ENCODE measurements around the gene C3orf20.
"Not testable (repeated sequence)": the region's sequence is repeated elsewhere in the genome, so short reads cannot be mapped to it uniquely, and the experiment has no call there.

C3orf20 gene

GRCh38 chr3:14641346-14641745 is 33.6 kb upstream of the C3orf20 start:
- no peaks in the 10 kb centered on the region for H3K4me1 ChIP-seq (ENCODE audit: insufficient read depth, low read length)
- no peaks in the 10 kb centered on the region for H3K36me3 ChIP-seq (ENCODE audit: insufficient read depth, low read length)
- no peaks in the 10 kb centered on the region for H3K9me3 ChIP-seq (ENCODE audit: control insufficient read depth, insufficient read depth, low read length)
- no peak overlapping the region for H3K9ac ChIP-seq (ENCODE audit: low read depth, low read length)

GRCh38 chr3:14645453-14645852 is 29.5 kb upstream of the C3orf20 start:
- no peaks in the 10 kb centered on the region for H3K4me1 ChIP-seq (ENCODE audit: insufficient read depth, low read length)
- no peaks in the 10 kb centered on the region for H3K9me3 ChIP-seq (ENCODE audit: control insufficient read depth, insufficient read depth, low read length)
- no peaks in the 10 kb centered on the region for H3K36me3 ChIP-seq (ENCODE audit: insufficient read depth, low read length)
- H3K9ac ChIP-seq (ENCODE audit: low read depth, low read length) = no peak overlapping the region

GRCh38 chr3:14646131-14646573 is 28.8 kb upstream of the C3orf20 start:
- no peaks in the 10 kb centered on the region for H3K4me1 ChIP-seq (ENCODE audit: insufficient read depth, low read length)
- H3K36me3 ChIP-seq (ENCODE audit: insufficient read depth, low read length) = no peaks in the 10 kb centered on the region
- no peaks in the 10 kb centered on the region for H3K9me3 ChIP-seq (ENCODE audit: control insufficient read depth, insufficient read depth, low read length)
- H3K9ac ChIP-seq (ENCODE audit: low read depth, low read length) = no peak overlapping the region

- Histone ChIP-seq H3K9ac (ENCODE audit: low read depth, low read length) (no peak overlapping the region), H3K36me3 (ENCODE audit: insufficient read depth, low read length) (no peaks in the 10 kb centered on the region), H3K9me3 (ENCODE audit: control insufficient read depth, insufficient read depth, low read length) (no peaks in the 10 kb centered on the region), H3K4me1 (ENCODE audit: insufficient read depth, low read length) (no peaks in the 10 kb centered on the region)
Measured at GRCh38 chr3:14646589-14647413, 28.1 kb upstream of the C3orf20 start.

GRCh38 chr3:14647976-14648955 is 26.7 kb upstream of the C3orf20 start:
- Histone ChIP-seq H3K36me3 (ENCODE audit: insufficient read depth, low read length) (no peaks in the 10 kb centered on the region), H3K4me1 (ENCODE audit: insufficient read depth, low read length) (no peaks in the 10 kb centered on the region; the same call in 1 of the 2 replicates), H3K9ac (ENCODE audit: low read depth, low read length) (no peak overlapping the region), H3K9me3 (ENCODE audit: control insufficient read depth, insufficient read depth, low read length) (no peaks in the 10 kb centered on the region)

GRCh38 chr3:14649466-14649865 is 25.5 kb upstream of the C3orf20 start:
- Histone ChIP-seq H3K36me3 (ENCODE audit: insufficient read depth, low read length) (no peaks in the 10 kb centered on the region), H3K9ac (ENCODE audit: low read depth, low read length) (no peak overlapping the region), H3K9me3 (ENCODE audit: control insufficient read depth, insufficient read depth, low read length) (no peaks in the 10 kb centered on the region), H3K4me1 (ENCODE audit: insufficient read depth, low read length) (no peaks in the 10 kb centered on the region; the same call in 1 of the 2 replicates)

- no peaks in the 10 kb centered on the region; the same call in 1 of the 2 replicates for H3K36me3 ChIP-seq (ENCODE audit: insufficient read depth, low read length)
- H3K9me3 ChIP-seq (ENCODE audit: control insufficient read depth, insufficient read depth, low read length) = no peaks in the 10 kb centered on the region
- H3K4me1 ChIP-seq (ENCODE audit: insufficient read depth, low read length) = no peaks in the 10 kb centered on the region; the same call in 1 of the 2 replicates
- H3K9ac ChIP-seq (ENCODE audit: low read depth, low read length) = no peak overlapping the region
Measured at GRCh38 chr3:14650193-14650592, 24.7 kb upstream of the C3orf20 start.

- H3K36me3 ChIP-seq (ENCODE audit: insufficient read depth, low read length) = no peaks in the 10 kb centered on the region; the same call in 1 of the 2 replicates
- H3K4me1 ChIP-seq (ENCODE audit: insufficient read depth, low read length) = no peaks in the 10 kb centered on the region; the same call in 1 of the 2 replicates
- H3K9ac ChIP-seq (ENCODE audit: low read depth, low read length) = peak within 1 kb of the TSS; percentile 54
- H3K9me3 ChIP-seq (ENCODE audit: control insufficient read depth, insufficient read depth, low read length) = no peaks in the 10 kb centered on the region
Measured at GRCh38 chr3:14651440-14652251, 23.3 kb upstream of the C3orf20 start, which contains the start of gene CCDC174. TSS of gene CCDC174 (plus strand) at chr3:14651762. CDS start at chr3:14651837, 75 bp downstream.

GRCh38 chr3:14652360-14652907 is 22.5 kb upstream of the C3orf20 start:
- H3K9me3 ChIP-seq (ENCODE audit: control insufficient read depth, insufficient read depth, low read length) = not testable (repeated sequence)

GRCh38 chr3:14657579-14657978 is 17.4 kb upstream of the C3orf20 start:
- Histone ChIP-seq H3K9ac (ENCODE audit: low read depth, low read length) (no peak overlapping the region), H3K36me3 (ENCODE audit: insufficient read depth, low read length) (peaks cover 32% of the 10 kb centered on the region), H3K9me3 (ENCODE audit: control insufficient read depth, insufficient read depth, low read length) (no peaks in the 10 kb centered on the region), H3K4me1 (ENCODE audit: insufficient read depth, low read length) (no peaks in the 10 kb centered on the region; the same call in 1 of the 2 replicates)

More at GRCh38 chr3:14652360-14652907, 22.5 kb upstream of the C3orf20 start:
- H3K4me1 ChIP-seq (ENCODE audit: insufficient read depth, low read length); H3K36me3 ChIP-seq (ENCODE audit: insufficient read depth, low read length): not testable (repeated sequence)
- H3K9ac ChIP-seq (ENCODE audit: low read depth, low read length) = peak overlapping the region; percentile 54

GRCh38 chr3:14658978-14659377 is 16.0 kb upstream of the C3orf20 start:
- Histone ChIP-seq H3K9ac (ENCODE audit: low read depth, low read length) (no peak overlapping the region), H3K4me1 (ENCODE audit: insufficient read depth, low read length) (no peaks in the 10 kb centered on the region), H3K36me3 (ENCODE audit: insufficient read depth, low read length) (peaks cover 36% of the 10 kb centered on the region), H3K9me3 (ENCODE audit: control insufficient read depth, insufficient read depth, low read length) (no peaks in the 10 kb centered on the region)

GRCh38 chr3:14660942-14661341 is 14.0 kb upstream of the C3orf20 start:
- Histone ChIP-seq H3K36me3 (ENCODE audit: insufficient read depth, low read length) (peaks cover 53% of the 10 kb centered on the region), H3K9me3 (ENCODE audit: control insufficient read depth, insufficient read depth, low read length) (no peaks in the 10 kb centered on the region), H3K9ac (ENCODE audit: low read depth, low read length) (no peak overlapping the region), H3K4me1 (ENCODE audit: insufficient read depth, low read length) (no peaks in the 10 kb centered on the region)

GRCh38 chr3:14663396-14664135 is 11.4 kb upstream of the C3orf20 start:
- Histone ChIP-seq H3K9ac (ENCODE audit: low read depth, low read length) (no peak overlapping the region), H3K4me1 (ENCODE audit: insufficient read depth, low read length) (no peaks in the 10 kb centered on the region), H3K36me3 (ENCODE audit: insufficient read depth, low read length) (peaks cover 47% of the 10 kb centered on the region)

More at GRCh38 chr3:14663396-14664135, 11.4 kb upstream of the C3orf20 start:
- H3K9me3 ChIP-seq (ENCODE audit: control insufficient read depth, insufficient read depth, low read length) = no peaks in the 10 kb centered on the region

All from ES-I3 (cell line).